ENCODE results near the gene EGFL8. TPM values are rescaled to one million over a fixed set of nuclear protein-coding genes. Genes with fewer than 3 reads are reported as not detected.
A peak's percentile ranks its signal among the peaks of the same experiment; 100 is the strongest.

EGFL8 gene
- total and polyA plus RNA-seq, 9 of the 15 experiments (the other 6 are each of a cell fraction or from before 2014, with no cell fraction given) = 2.2 to 47.4 (median 14.2) TPM

DNA sequence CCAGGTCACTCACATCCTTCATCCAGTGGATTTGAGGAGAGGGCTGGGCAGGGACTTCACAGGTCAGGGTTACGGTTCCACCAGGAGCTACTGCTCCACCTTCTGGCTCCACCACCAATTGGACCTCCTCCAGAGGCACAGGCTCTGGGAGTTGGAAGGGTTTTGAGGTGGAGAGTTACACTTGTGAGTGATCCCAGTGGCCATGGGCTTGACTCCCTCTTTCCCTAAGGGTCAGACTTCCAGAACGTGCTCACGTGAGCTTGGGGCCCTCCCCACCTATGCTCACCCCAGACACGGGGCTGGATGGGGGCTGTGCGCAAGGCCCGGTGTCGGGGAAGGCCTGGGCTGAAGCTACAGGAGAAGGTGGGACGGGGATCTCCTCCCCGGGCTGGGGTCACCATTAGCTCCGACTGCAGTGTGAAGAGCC is 18.2 kb downstream of the EGFL8 start (continued):
- no peak for TF ChIP-seq PHF8 (IDR thresholded peaks at IDR 0.05; ENCODE audit: borderline replicate concordance, low read length)

DNA sequence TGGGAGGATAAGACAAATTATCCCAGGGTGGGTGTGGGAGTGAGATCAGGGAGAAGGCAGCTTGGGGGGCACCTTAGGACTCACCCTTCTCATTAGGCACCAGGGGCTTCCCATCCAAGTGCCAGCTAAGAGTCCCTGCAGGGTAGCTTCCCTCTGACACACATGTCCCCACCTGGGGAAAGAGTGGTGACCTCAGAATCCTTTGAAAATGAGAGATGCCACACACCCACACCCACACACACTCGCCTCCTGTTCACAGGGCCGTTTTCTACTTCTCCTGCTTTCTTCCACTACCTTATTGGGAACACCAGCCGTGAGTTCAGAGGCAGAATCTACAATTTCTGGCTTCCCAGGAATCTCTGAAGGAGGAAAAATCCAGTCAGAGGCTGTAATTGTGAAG is 18.6 kb downstream of the EGFL8 start:
- peak overlapping the region; percentile 56; the same call in 2 of the 3 replicates for H3K27ac ChIP-seq (ENCODE audit: extremely low read depth, low read depth, low read length)
- H3K9ac ChIP-seq (ENCODE audit: insufficient read depth in 1 of 2, low read depth in 2 of 2, low read length in 2 of 2) = peak overlapping the region; percentile 7 to 82; a peak in 2 of 4 replicates
- FAIRE-seq = no peak
- DNase-seq (ENCODE audit: extremely low read depth in 1 of 4, low spot score in 3 of 4) = no peak
- WGBS (ENCODE audit: insufficient coverage, low coverage, missing lambda C conversion rate) = 87% methylated on average over 3 of the region's 3 CpGs
- no peaks in the 10 kb centered on the region for H4K20me1 ChIP-seq (replicated peaks; ENCODE audit: control insufficient read depth, insufficient read depth, low read length)
- H3K4me2 ChIP-seq (ENCODE audit: insufficient read depth, low read length) = no peak overlapping the region
- ATAC-seq = no peak
- peaks cover 7% of the 10 kb centered on the region for H3K9me1 ChIP-seq (ENCODE audit: control insufficient read depth, insufficient read depth, low read length)
- no peaks in the 10 kb centered on the region for H3K27me3 ChIP-seq (ENCODE audit: control insufficient read depth in 2 of 2, insufficient read depth in 2 of 2, low read length in 2 of 2)
- H3K4me1 ChIP-seq (replicated peaks in 1 of 2; ENCODE audit: control insufficient read depth in 2 of 2, insufficient read depth in 2 of 2, low read length in 2 of 2) = peaks cover 56 to 58% of the 10 kb centered on the region in 2 experiments
- no peaks in the 10 kb centered on the region for H3K9me3 ChIP-seq (replicated peaks; ENCODE audit: control insufficient read depth, insufficient read depth, low read depth, low read length)
- POLR2A ChIA-PET = interaction anchor here (0.6 to 1.9 kb wide), 6 partner anchors 10 to 231 kb away, joined by 3 to 20 read pairs (median 5); partner anchors contain the start of genes ATF6B, FKBPL and GPSM3
- CTCF ChIA-PET (ENCODE audit: low intra/inter-chr PET ratio) = no interaction called here
- H3K79me2 ChIP-seq (ENCODE audit: control insufficient read depth, insufficient read depth, low read length) = peaks cover 58% of the 10 kb centered on the region
- H3K36me3 ChIP-seq (ENCODE audit: control insufficient read depth, insufficient read depth, low read length) = peaks cover 75% of the 10 kb centered on the region; the same call in 2 of the 3 replicates
- H2AFZ ChIP-seq (ENCODE audit: low read depth, low read length) = no peak overlapping the region
- intact Hi-C loops (cut with micrococcal nuclease) (no loop called here), in situ Hi-C loops (cut with MboI) (no loop called here)
- H3K4me3 ChIP-seq = no peak overlapping the region
- no TSS peak for BruUV-seq (replicated peaks)
- TF ChIP-seq KDM2B (CRISPR knock-in tag; IDR thresholded peaks at IDR 0.05) = no peak
- TF ChIP-seq XRCC4 (IDR thresholded peaks at IDR 0.05; ENCODE audit: extremely low read depth, insufficient read depth, insufficient read length) = no peak
- TF ChIP-seq, protein P1, sequence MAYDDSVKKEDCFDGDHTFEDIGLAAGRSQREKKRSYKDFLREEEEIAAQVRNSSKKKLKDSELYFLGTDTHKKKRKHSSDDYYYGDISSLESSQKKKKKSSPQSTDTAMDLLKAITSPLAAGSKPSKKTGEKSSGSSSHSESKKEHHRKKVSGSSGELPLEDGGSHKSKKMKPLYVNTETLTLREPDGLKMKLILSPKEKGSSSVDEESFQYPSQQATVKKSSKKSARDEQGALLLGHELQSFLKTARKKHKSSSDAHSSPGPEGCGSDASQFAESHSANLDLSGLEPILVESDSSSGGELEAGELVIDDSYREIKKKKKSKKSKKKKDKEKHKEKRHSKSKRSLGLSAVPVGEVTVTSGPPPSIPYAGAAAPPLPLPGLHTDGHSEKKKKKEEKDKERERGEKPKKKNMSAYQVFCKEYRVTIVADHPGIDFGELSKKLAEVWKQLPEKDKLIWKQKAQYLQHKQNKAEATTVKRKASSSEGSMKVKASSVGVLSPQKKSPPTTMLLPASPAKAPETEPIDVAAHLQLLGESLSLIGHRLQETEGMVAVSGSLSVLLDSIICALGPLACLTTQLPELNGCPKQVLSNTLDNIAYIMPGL (CRISPR knock-in tag; IDR thresholded peaks at IDR 0.05) = no peak
- no peak for TF ChIP-seq TFAM (CRISPR knock-in tag; conservative IDR thresholded peaks at IDR 0.05)

Data from K562 (cell line).